H1 (cell line): Measurements from ENCODE around the gene RNF2. TPM values are rescaled to one million over a fixed set of nuclear protein-coding genes. Genes with fewer than 3 reads are reported as not detected.

Experiments used
- BRCA1 ChIP-seq: IDR thresholded peaks from 2 replicates; pipeline ENCODE4 v1.6.1; 2012; ENCODE audit warnings: low read depth, low read length, improper control_type of control experiment
- NRF1 ChIP-seq: IDR thresholded peaks from 2 replicates; pipeline ENCODE4 v1.6.1; 2011; ENCODE audit warnings: mild to moderate bottlenecking, low read depth, low read length, improper control_type of control experiment
- polyA plus RNA-seq, 7 experiments: library from polyadenylated mRNA; depleted of rRNA in 3 of 7; stranded (reverse) in 5 of 7; unstranded in 2 of 7; fragments of >200 nt in 5 of 7; fragments of 200-250 nt in 2 of 7; gene quantifications; 1 replicate in 5 of 7; 2 replicates in 1 of 7; 4 replicates in 1 of 7; pipeline versions ENCODE4 v1.2.1 to v1.2.3, GENCODE V29; 2011 to 2013; ENCODE audit warnings: missing spikeins in 2 of 7, mixed read lengths in 2 of 7
- total RNA-seq: library from RNA; stranded (reverse); fragmentation: NEBNext Ultra II Directional; extraction: Animal tissue kit (Norgen Biotek cat#: 25700); gene quantifications from 2 replicates; pipeline ENCODE4 v1.2.1, GENCODE V29; 2021
- TF ChIP-seq, protein P1 (sequence below): IDR thresholded peaks from 2 replicates; pipeline ENCODE4 v1.6.1; 2012; ENCODE audit warnings: inconsistent platforms

RNF2 gene
- total and polyA plus RNA-seq, 2 of the 8 experiments (the other 6 are each of a cell fraction or from before 2014, with no cell fraction given) = 28.9 to 58.9 TPM

GRCh38 chr1:185017966-185018365 lies 27.4 kb upstream of the RNF2 start (continued):
- TF ChIP-seq NRF1 (no peak), BRCA1 (no peak)
- TF ChIP-seq, protein P1, sequence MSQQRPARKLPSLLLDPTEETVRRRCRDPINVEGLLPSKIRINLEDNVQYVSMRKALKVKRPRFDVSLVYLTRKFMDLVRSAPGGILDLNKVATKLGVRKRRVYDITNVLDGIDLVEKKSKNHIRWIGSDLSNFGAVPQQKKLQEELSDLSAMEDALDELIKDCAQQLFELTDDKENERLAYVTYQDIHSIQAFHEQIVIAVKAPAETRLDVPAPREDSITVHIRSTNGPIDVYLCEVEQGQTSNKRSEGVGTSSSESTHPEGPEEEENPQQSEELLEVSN = no peak
